Stimulated activated CD4-positive, alpha-beta T cell treated with anti-CD3 and anti-CD28 coated beads, Interleukin-2, amount 100 ng/mL, for 24 hours (primary cell): ENCODE measurements around the gene NFIX.

Source experiments
- DNase-seq, 2 donors: peaks; one replicate each; pipeline ENCODE4 v3.0.0-alpha.2; 2020

NFIX gene

GRCh38 chr19:13060233-13060963 lies 65.1 kb downstream of the NFIX start:
- DNase-seq = no peak

- DNase-seq = peak; percentile 82 to 90
These were observed 66.0 kb downstream of the NFIX start for GRCh38 chr19:13060964-13061927.

GRCh38 chr19:13062317-13062716 lies 67.0 kb downstream of the NFIX start:
- no peak for DNase-seq

- DNase-seq = no peak
These were observed 68.3 kb downstream of the NFIX start for GRCh38 chr19:13063461-13064091.

- DNase-seq = no peak
These were observed 68.8 kb downstream of the NFIX start for GRCh38 chr19:13064092-13064489.

- no peak for DNase-seq
These were observed 71.0 kb downstream of the NFIX start for GRCh38 chr19:13066226-13066625.

GRCh38 chr19:13066933-13067807 lies 71.9 kb downstream of the NFIX start:
- no peak for DNase-seq

- no peak for DNase-seq
These were observed 73.0 kb downstream of the NFIX start for GRCh38 chr19:13068085-13068846.

GRCh38 chr19:13069415-13070359 lies 74.4 kb downstream of the NFIX start:
- DNase-seq = no peak

- no peak for DNase-seq
These were observed 75.3 kb downstream of the NFIX start for GRCh38 chr19:13070425-13071140.

GRCh38 chr19:13071444-13072187 lies 76.3 kb downstream of the NFIX start:
- no peak for DNase-seq

- no peak for DNase-seq
These were observed 77.1 kb downstream of the NFIX start for GRCh38 chr19:13072188-13072908.

GRCh38 chr19:13073263-13073662 lies 78.0 kb downstream of the NFIX start:
- no peak for DNase-seq

- no peak for DNase-seq
These were observed 79.1 kb downstream of the NFIX start for GRCh38 chr19:13074378-13074777.

- no peak for DNase-seq
These were observed 81.0 kb downstream of the NFIX start for GRCh38 chr19:13076320-13076719.

GRCh38 chr19:13076787-13077186 lies 81.5 kb downstream of the NFIX start:
- no peak for DNase-seq

GRCh38 chr19:13077240-13077639 lies 82.0 kb downstream of the NFIX start:
- no peak for DNase-seq

- DNase-seq = no peak
These were observed 83.1 kb downstream of the NFIX start for GRCh38 chr19:13078381-13078780.
